Measurements from ENCODE around the gene ITPKB. TPM values are rescaled to one million over a fixed set of nuclear protein-coding genes. Genes with fewer than 3 reads are reported as not detected.

Gene ITPKB
- total RNA-seq, 1 donor from 2014 or later, result 13.7 TPM

DNA sequence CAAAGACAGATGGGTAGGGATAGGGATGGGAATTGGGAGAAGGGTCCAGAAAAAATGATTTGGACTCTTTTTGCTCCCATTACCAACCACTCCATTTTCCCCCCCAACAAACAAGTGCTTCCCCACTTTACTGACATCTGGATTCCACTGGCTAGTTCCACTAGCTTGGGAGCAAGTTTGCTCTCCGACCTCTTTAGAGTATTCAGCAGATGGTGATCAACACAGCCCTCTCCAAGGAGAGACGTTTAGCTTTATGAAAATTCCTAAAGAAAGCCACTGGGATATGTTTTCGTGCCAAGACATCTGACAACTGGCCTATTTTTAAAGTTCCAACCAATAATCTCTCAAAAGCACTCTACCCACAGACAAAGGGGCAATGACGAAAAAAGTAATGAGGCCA is 50.3 kb downstream of the ITPKB start:
- no peak overlapping the region for H3K4me3 Mint-ChIP-seq
- H3K9me3 Mint-ChIP-seq, result no peaks in the 10 kb centered on the region
- H3K27ac Mint-ChIP-seq (ENCODE audit: unreplicated experiment), result no peak overlapping the region
- H3K36me3 Mint-ChIP-seq (ENCODE audit: low read depth), result no peaks in the 10 kb centered on the region
- TF ChIP-seq, protein P1, sequence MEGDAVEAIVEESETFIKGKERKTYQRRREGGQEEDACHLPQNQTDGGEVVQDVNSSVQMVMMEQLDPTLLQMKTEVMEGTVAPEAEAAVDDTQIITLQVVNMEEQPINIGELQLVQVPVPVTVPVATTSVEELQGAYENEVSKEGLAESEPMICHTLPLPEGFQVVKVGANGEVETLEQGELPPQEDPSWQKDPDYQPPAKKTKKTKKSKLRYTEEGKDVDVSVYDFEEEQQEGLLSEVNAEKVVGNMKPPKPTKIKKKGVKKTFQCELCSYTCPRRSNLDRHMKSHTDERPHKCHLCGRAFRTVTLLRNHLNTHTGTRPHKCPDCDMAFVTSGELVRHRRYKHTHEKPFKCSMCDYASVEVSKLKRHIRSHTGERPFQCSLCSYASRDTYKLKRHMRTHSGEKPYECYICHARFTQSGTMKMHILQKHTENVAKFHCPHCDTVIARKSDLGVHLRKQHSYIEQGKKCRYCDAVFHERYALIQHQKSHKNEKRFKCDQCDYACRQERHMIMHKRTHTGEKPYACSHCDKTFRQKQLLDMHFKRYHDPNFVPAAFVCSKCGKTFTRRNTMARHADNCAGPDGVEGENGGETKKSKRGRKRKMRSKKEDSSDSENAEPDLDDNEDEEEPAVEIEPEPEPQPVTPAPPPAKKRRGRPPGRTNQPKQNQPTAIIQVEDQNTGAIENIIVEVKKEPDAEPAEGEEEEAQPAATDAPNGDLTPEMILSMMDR (conservative IDR thresholded peaks at IDR 0.05), result no peak
- no peaks in the 10 kb centered on the region for H3K27me3 Mint-ChIP-seq (ENCODE audit: low read depth)
- no peak for DNase-seq (ENCODE audit: low read depth, low spot score)
- peaks cover 20% of the 10 kb centered on the region for H3K4me1 Mint-ChIP-seq

DNA sequence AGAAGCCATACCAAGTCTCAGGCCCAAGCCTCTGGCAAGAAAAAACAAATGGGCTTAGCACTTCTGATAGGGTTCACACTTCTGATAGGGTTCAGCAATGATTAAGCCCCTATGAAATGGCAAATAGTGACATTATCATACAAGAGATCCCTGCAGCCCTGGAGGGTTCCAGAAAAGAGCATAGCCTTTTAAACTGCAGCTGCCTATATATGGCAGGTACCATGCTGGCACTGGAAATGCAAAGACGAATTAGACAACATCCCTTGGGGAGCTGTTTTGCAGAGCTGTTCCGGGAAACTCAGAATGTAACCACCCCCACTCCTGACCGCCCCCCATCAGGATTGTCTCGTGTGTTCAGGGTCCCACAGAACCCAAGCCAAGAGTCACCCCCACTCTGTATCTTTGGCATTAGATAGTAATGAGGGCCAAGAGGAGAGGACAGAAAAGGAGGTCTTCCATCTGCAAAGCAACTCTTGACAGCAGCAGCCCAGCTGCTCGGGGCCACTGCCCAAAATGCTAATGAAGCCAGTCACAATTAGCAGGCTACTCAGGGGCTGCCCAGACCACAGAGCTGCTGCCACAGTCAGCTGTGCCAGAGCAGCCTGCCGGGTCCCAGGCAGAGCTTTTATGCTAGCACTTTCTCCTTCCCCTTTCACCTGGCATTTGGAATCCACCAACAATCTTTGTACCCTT is 50.9 kb downstream of the ITPKB start:
- DNase-seq (ENCODE audit: low read depth, low spot score), result no peak
- TF ChIP-seq, protein P1 (conservative IDR thresholded peaks at IDR 0.05), result no peak
- no peak overlapping the region for H3K4me3 Mint-ChIP-seq
- peaks cover 20% of the 10 kb centered on the region for H3K4me1 Mint-ChIP-seq
- no peak overlapping the region for H3K27ac Mint-ChIP-seq (ENCODE audit: unreplicated experiment)
- H3K36me3 Mint-ChIP-seq (ENCODE audit: low read depth), result no peaks in the 10 kb centered on the region
- H3K27me3 Mint-ChIP-seq (ENCODE audit: low read depth), result no peaks in the 10 kb centered on the region
- no peaks in the 10 kb centered on the region for H3K9me3 Mint-ChIP-seq

DNA sequence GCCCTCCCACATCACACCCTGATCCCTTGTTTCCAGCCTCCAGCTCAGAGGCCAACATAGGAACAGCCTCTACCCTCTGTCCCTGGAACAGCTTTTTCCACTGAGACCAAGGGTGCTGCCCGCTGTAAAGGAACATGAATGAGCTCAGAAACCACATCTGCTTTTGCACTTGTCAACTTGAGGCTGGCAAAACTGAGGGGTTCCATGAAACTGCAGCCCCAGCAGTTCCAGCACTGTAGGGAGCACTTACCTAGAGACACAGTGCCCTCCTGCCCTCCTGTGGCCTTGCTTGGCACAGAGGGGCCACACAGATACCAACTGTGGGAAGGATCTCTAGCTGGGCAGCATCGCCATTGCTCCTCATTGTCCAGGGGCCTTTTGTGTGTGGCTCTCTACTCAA is 51.7 kb downstream of the ITPKB start:
- Mint-ChIP-seq H3K36me3 (ENCODE audit: low read depth) (no peaks in the 10 kb centered on the region), H3K27ac (ENCODE audit: unreplicated experiment) (no peak overlapping the region), H3K9me3 (no peaks in the 10 kb centered on the region), H3K4me3 (no peak overlapping the region), H3K27me3 (ENCODE audit: low read depth) (no peaks in the 10 kb centered on the region), H3K4me1 (peaks cover 20% of the 10 kb centered on the region)
- TF ChIP-seq, protein P1 (conservative IDR thresholded peaks at IDR 0.05), result no peak
- DNase-seq (ENCODE audit: low read depth, low spot score), result no peak

DNA sequence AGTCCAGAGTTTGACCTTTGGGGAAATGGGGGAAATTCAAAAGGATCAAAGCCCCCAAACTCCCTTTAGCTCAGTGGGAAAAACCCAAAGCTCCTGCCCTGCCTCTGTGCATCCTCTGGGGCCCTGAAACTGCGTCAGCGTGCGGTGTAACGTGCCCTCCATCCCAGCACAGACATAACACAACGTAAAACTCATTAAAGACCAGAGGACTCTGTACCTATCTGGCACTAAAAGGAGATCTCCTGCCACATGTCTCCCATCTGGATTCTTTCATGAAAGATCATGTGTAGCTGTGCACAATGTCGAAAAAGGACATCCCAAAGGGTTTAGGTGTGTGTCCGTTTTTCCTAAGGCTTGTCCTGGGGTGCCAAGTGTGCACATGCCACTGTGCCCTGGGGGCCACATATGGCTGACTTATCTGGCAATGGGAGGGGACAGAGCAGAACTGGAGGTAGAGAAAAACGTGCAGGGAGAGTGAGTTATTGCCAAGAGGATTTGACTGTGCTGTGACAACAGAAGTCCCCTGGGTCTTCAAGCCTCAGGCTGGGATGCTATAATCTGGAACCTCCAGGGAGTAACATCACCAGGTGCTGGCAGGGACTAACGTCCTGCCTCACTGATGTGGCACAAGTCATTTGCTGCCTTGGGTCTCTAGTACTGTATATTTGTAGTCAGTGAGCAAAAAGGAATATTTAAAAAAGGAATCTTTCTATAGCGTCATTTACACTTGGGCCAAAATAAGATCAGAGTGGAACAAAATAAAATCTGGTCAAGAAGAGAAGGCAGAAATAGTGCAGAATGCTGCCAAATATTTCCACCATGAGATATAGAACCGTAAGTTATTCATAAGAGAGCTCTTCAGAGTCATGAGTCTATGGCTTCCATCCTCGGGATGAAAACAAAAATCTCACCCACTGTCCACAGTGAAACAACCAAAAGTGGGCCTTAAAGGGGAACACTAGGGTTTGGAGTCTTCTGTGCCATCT is 52.3 kb downstream of the ITPKB start:
- H3K4me1 Mint-ChIP-seq, result peaks cover 20% of the 10 kb centered on the region
- H3K27me3 Mint-ChIP-seq (ENCODE audit: low read depth), result no peaks in the 10 kb centered on the region
- H3K27ac Mint-ChIP-seq (ENCODE audit: unreplicated experiment), result no peak overlapping the region
- DNase-seq (ENCODE audit: low read depth, low spot score), result no peak
- no peaks in the 10 kb centered on the region for H3K36me3 Mint-ChIP-seq (ENCODE audit: low read depth)
- TF ChIP-seq, protein P1 (conservative IDR thresholded peaks at IDR 0.05), result no peak
- no peaks in the 10 kb centered on the region for H3K9me3 Mint-ChIP-seq
- no peak overlapping the region for H3K4me3 Mint-ChIP-seq

DNA sequence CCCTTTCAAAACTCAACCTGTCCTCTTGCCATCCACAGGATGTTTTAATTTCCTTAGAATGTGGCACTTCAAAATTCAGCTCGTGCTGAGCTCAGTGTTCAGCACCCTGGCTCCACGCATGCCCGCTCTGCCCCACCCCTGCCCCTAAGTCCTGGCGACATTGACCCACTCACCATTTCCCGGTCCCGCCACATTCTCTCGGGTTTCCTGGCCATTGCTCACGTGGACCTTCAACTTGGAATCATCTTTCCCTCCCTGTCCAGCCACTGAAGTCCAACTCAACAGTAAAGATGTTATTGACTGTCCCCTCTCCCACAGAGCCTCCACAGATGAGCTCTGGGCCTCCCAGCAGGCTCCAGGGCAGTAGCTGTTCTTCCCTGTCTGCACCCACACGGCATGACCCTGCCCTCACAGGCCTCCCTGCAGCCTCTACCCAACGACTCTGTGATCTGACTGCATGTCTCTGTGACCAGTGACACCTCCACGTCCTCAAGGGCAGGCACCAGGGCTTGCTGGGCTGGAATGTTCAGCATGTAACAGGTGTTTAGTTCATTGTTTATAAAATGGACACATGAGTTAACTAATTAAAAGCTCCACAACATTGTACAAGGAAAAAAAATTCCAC is 53.8 kb downstream of the ITPKB start:
- H3K27ac Mint-ChIP-seq (ENCODE audit: unreplicated experiment), result peak overlapping the region; percentile 84

More for the DNA sequence above, 53.8 kb downstream of the ITPKB start:
- no peak for DNase-seq (ENCODE audit: low read depth, low spot score)
- Mint-ChIP-seq H3K27me3 (ENCODE audit: low read depth) (no peaks in the 10 kb centered on the region), H3K4me3 (no peak overlapping the region), H3K4me1 (peaks cover 28% of the 10 kb centered on the region), H3K9me3 (no peaks in the 10 kb centered on the region), H3K36me3 (ENCODE audit: low read depth) (no peaks in the 10 kb centered on the region)
- TF ChIP-seq, protein P1 (conservative IDR thresholded peaks at IDR 0.05), result no peak
